AG04450 (cell line): ENCODE data around the gene INPPL1. TPM values are rescaled to one million over a fixed set of nuclear protein-coding genes. Genes with fewer than 3 reads are reported as not detected.
A peak's percentile ranks its signal among the peaks of the same experiment; 100 is the strongest.

Source experiments
- CTCF ChIA-PET: fragments of 300-600, 350-600 bp; formaldehyde crosslinking; extraction: SDS; loops from one replicate; lab custom pipeline; 2022; ENCODE audit warnings: antibody characterized with exemption, inconsistent platforms; lab: Charles Lee
- POLR2A ChIA-PET: fragments of 350-600 bp; formaldehyde crosslinking; extraction: SDS; loops from one replicate; lab custom pipeline; 2021; ENCODE audit warnings: antibody characterized with exemption, inconsistent platforms; lab: Yijun Ruan, JAX
- DNase-seq: peaks from one replicate; pipeline ENCODE4 v3.0.0-alpha.2; 2011; ENCODE audit warnings: low read depth, low spot score
- H3K27ac ChIP-seq: one replicate; pipeline ENCODE4 v1.5.1; 2012; ENCODE audit warnings: low read depth, low read length, control low read depth
- H3K27me3 ChIP-seq: one replicate; pipeline ENCODE4 v1.6.0; 2012; ENCODE audit warnings: low read length; ENCODE audit not compliant: control insufficient read depth, insufficient read depth
- H3K4me3 ChIP-seq: 2 replicates; pipeline ENCODE4 v1.5.1; 2011; ENCODE audit warnings: mild to moderate bottlenecking, low read depth, low read length, control low read depth
- H3K9me3 ChIP-seq: 2 replicates; pipeline ENCODE4 v1.5.1; 2012; ENCODE audit warnings: low read length; ENCODE audit not compliant: control insufficient read depth, insufficient read depth
- polyA plus RNA-seq: library from polyadenylated mRNA; depleted of rRNA; stranded (reverse); fragments of >200 nt; gene quantifications from 2 replicates; pipeline ENCODE4 v1.2.3, GENCODE V29; 2011
- TF ChIP-seq, protein P1 (sequence below): IDR thresholded peaks from 2 replicates; pipeline ENCODE4 v1.5.1; 2011; ENCODE audit warnings: low read depth, low read length, control low read depth, inconsistent platforms

The INPPL1 gene
- polyA plus RNA-seq, 1 experiment = 79.8 TPM

GRCh38 chr11:72226701-72227100 lies 2.1 kb downstream of the INPPL1 start:
- TF ChIP-seq, protein P1, sequence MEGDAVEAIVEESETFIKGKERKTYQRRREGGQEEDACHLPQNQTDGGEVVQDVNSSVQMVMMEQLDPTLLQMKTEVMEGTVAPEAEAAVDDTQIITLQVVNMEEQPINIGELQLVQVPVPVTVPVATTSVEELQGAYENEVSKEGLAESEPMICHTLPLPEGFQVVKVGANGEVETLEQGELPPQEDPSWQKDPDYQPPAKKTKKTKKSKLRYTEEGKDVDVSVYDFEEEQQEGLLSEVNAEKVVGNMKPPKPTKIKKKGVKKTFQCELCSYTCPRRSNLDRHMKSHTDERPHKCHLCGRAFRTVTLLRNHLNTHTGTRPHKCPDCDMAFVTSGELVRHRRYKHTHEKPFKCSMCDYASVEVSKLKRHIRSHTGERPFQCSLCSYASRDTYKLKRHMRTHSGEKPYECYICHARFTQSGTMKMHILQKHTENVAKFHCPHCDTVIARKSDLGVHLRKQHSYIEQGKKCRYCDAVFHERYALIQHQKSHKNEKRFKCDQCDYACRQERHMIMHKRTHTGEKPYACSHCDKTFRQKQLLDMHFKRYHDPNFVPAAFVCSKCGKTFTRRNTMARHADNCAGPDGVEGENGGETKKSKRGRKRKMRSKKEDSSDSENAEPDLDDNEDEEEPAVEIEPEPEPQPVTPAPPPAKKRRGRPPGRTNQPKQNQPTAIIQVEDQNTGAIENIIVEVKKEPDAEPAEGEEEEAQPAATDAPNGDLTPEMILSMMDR = no peak
- H3K4me3 ChIP-seq = no peak overlapping the region
- no peaks in the 10 kb centered on the region; the same call in 1 of the 2 replicates for H3K9me3 ChIP-seq
- no peak for DNase-seq
- CTCF ChIA-PET = interaction anchor here (1.6 to 2.4 kb wide), 2 partner anchors 202 to 204 kb away, joined by 6 to 9 read pairs; no protein-coding TSS in a partner anchor
- POLR2A ChIA-PET = interaction anchor here (0.7 kb wide), 1 partner anchor 185 kb away, joined by 9 read pairs; no protein-coding TSS in a partner anchor
- no peak overlapping the region for H3K27ac ChIP-seq
- no peaks in the 10 kb centered on the region for H3K27me3 ChIP-seq

- ChIA-PET CTCF (interaction anchor here (1.0 to 2.4 kb wide), 3 partner anchors 10 to 249 kb away, joined by 3 to 9 read pairs (median 9); no protein-coding TSS in a partner anchor), POLR2A (no interaction called here)
- Histone ChIP-seq H3K27me3 (no peaks in the 10 kb centered on the region), H3K27ac (no peak overlapping the region), H3K9me3 (no peaks in the 10 kb centered on the region; the same call in 1 of the 2 replicates), H3K4me3 (0 out of 2 replicates have a peak overlapping the region, but pooled peaks have one; percentile 4)
- DNase-seq = no peak
- TF ChIP-seq, protein P1 = no peak
Measured at GRCh38 chr11:72227316-72228228, 3.0 kb downstream of the INPPL1 start.

GRCh38 chr11:72228229-72228843 lies 3.8 kb downstream of the INPPL1 start:
- Histone ChIP-seq H3K4me3 (no peak overlapping the region), H3K27ac (no peak overlapping the region), H3K9me3 (no peaks in the 10 kb centered on the region; the same call in 1 of the 2 replicates), H3K27me3 (no peaks in the 10 kb centered on the region)
- POLR2A ChIA-PET = no interaction called here
- no peak for DNase-seq
- CTCF ChIA-PET = interaction anchor here (1.0 to 2.4 kb wide), 3 partner anchors 9 to 250 kb away, joined by 3 to 9 read pairs (median 9); no protein-coding TSS in a partner anchor
- TF ChIP-seq, protein P1 = no peak

GRCh38 chr11:72228844-72229231 lies 4.3 kb downstream of the INPPL1 start:
- Histone ChIP-seq H3K27ac (no peak overlapping the region), H3K27me3 (no peaks in the 10 kb centered on the region), H3K9me3 (no peaks in the 10 kb centered on the region; the same call in 1 of the 2 replicates), H3K4me3 (no peak overlapping the region)
- TF ChIP-seq, protein P1 = no peak
- POLR2A ChIA-PET = no interaction called here
- CTCF ChIA-PET = interaction anchor here (1.5 kb wide), 1 partner anchor 9 kb away, joined by 9 read pairs; no protein-coding TSS in a partner anchor
- no peak for DNase-seq
